Stimulated activated CD4-positive, alpha-beta T cell treated with anti-CD3 and anti-CD28 coated beads, Interleukin-2, amount 100 ng/mL, for 24 hours (primary cell): ENCODE data around the gene ZNF780B.
"Not testable (repeated sequence)": the region's sequence is repeated elsewhere in the genome, so short reads cannot be mapped to it uniquely, and the experiment has no call there.

Source experiments
- DNase-seq, 2 donors: peaks; one replicate each; pipeline ENCODE4 v3.0.0-alpha.2; 2020

Gene ZNF780B

DNA sequence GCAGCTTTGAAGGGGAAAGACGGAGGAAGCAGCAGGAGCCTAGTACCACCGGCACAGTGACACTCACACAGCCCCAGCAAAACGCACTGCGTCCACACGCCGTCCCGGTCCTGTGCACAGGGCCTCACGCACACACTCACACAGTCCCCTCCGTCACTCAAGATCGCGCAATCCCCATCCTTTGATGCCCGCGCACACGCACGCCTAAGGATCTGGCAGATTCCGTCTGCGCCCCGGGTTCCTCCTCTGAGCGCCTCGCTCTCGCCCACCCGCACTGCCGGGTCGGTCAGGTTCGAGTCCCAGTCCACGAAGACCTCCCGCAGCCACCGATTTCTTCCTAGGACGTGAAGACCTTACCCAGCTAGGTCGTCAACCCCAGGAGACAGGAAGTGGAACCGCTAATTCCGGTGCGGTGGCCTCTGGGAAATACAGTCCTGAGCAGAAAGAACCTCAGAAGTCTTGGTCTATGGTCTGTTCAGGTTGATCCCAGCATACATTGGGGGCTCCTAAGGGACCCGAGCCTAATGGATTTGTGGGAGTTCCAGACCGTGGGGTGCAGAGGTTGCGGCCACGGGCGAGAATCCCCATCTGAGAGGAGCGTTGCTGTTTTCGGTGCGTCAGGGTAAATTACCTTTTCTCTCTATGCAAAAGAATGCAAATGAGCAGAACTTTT, at the start of gene ZNF780B:
TSS of gene ZNF780B (minus strand) at position 400 of the 673 bp plus-strand sequence. CDS start 5,899 bp downstream, outside the sequence.
- DNase-seq: peak; percentile 71

DNA sequence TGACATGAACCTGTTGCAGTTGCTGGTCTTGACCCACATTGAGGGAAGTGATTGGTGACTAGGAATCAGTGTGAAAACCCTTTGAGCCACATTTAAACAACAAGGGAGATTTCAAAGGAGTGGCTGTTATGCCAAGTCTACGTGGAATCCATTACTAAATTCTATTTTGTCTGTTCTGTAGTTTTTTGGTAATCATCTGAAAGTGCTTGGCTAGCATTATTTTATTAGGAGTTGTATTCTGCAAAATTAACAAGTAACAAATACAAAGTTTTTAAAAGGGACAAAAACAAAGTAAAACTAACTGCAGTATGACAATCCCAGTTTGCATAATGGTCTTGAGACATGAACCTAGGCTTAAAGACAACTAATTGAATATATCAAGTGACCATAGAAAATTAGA, 48.7 kb upstream of the ZNF780B start:
- no peak for DNase-seq

DNA sequence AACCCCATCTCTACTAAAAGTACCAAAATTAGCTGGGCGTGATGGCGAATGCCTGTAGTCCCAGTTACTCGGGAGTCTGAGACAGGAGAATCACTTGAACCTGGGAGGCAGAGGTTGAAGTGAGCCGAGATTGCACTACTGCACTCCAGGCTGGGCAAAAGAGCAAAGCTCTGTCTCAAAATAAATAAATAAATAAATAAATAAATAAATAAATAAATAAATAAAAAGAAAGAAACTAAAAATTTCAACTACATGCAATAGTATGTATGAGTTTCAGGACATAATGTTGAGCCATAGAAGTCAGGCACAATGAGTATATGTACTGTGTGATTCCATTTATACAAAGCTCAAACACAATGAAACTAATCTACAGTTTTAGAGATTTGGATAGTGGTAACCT, 47.6 kb upstream of the ZNF780B start:
- no peak for DNase-seq

DNA sequence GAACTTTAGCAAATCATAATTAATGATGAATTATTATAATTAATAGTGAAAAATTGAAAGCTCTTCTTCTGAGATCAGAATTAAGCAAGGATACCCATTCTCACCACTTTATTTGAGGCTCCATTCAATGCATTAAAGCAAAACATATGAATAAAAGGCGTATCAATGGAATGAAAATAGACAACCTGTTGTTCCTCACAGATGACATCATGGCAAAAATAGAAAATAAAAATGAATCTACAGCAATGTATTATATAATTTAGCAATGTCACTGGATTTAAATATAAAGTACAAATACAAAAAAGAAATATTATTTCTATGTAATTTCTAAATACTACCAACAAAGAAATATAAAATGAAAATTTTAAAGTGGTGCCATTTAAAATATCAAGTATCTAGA, 45.8 kb upstream of the ZNF780B start:
- no peak for DNase-seq

DNA sequence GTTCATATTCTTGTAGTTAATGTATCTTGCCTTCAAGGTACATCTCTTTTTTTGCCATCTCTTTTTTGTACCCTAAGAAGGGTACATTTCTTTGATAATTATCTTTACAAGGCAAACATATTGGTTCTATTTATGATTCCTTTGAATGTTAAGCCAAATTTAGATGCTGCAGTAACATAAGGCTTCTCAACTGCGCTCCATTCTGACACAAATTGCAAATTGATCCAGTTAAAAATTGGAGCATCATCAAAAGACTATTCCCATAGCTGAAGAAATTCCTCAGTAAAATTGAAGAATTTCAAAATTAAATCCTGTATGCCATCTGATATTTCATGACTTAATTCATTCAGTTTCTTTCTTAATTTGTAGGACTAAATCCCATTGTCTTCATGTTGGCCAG, 37.4 kb upstream of the ZNF780B start:
- DNase-seq: no peak

DNA sequence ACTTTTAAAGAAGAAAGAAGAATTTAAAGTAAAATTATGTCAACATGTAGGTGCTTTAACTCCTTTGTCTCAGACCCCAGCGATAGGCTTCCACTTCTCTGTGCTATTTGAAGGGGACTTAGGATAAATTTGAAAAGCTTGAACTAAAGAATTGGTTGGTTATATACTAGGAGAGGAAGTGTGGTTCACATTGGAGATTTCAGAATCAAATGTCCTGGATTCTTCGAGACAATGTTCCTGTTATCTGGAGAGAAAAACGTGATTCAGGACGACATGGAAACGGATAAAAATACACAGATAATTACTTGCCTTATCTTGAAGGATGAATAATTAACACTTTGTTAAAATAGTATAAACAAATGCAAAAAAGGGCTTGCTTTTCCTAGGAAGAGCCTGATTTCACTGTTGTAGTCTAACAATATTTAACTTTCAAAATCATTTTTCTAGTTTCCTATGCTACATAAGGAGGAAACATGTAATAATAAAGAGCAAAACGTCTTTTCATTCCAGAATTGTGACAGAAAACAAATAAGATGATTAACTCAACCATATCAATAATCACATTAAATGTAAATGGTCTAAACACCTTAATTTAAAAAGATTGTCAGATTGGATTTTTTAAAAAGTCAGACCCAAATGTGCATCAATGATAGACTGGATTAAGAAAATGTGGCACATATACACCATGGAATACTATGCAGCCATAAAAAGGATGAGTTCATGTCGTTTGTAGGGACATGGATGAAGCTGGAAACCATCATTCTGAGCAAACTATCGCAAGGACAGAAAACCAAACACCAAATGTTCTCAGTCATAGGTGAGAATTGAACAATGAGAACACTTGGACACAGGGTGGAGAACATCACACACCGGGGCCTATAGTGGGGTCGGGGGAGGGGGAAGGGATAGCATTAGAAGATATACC, 35.4 kb upstream of the ZNF780B start:
- DNase-seq: no peak

DNA sequence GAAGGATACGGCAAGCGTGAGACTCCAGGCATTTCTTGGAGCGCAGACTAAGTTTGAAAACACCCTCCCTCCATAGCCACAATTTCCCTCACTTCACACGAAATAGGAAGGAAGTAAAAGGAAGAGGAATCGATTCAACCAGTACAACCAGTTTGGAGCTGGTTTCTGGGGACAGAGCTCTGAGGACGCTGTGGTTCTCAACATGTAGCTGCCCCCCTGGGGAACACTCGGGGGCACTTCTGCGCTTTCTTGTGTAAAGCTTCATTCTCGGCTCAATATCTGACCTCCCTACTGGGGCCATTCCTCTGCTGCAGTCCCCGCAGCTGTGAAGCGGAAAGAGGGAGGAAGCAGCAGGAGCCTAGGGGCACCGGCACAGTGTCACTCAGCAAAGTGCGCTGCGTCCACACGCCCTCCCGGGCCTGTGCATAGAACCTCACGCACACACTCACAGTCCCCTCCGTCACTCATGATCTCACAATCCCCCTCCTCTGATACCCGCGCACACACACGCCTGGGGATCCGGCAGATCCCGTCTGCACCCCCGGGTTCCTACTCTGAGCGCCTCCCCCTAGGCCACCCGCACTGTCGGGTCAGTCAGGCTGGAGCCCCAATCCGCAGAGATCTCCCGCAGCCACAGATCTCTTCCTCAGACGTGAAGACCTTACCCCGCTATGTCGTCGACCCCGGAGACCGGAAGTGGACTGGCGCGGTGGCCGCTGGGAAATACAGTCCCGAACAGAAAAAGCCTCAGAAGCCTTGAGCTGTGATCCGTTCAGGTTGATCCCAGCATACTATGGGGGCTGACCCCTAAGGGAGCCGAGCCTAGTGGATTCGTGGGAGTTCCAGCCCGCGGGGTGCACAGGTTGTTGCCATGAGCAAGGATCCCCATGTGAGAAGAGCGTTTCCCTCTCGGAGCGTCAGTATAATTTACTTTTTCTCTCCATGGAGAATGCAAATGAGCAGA, 34.5 kb upstream of the ZNF780B start, which contains the start of gene ZNF780A:
TSS of gene ZNF780A (minus strand) at position 703 of the 964 bp plus-strand sequence. CDS start 6,190 bp downstream, outside the sequence.
- peak; percentile 80 to 83 for DNase-seq

DNA sequence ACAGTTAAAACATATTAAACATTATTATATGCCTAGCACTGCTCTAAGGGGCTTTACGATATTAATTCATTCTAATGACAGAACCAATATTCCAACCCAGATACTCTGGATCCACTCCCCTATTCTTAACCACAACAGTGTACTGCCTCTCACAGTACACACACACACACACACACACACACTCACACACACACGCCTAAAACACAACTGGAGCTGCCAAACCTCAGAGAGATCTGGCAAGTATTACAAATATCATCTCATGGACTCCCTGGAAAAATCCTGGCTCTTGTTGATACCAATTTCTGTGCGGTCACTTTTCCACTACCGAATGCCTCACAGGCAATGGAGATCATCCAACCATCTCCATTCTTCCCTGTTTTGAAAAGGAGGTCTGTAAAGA, 33.4 kb upstream of the ZNF780B start:
- no peak for DNase-seq

DNA sequence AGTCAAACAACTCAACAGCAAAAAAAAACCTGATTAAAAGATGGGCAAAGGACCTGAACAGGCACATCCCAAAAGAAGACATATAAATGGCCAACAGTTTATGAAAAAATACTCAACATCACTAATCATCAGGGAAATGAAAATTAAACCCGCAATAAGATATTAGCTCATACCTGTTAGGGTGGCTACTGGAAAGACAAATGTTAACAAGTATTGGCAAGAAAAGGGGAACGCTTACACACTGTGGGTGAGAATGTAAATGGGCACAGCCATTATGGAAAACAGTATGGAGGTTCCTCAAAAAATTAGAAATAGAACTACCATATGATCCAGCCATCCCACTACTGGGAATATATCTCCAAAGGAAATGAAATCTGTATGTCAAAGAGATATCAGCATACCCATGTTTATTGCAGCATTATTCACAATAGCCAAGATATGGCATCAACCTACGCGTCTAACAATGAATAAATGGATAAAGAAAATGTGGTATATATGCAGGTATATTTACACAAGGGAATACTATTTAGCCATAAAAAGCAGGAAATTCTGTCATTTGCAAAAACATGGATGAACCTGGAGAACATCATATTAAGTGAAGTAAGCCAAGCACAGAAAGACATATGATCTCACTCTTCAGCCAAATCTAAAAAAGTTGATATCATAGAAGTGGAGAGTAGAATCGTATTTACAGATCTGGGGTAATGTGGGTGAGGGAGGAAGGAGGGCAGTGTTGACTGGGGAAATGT, 32.4 kb upstream of the ZNF780B start:
- no peak for DNase-seq

DNA sequence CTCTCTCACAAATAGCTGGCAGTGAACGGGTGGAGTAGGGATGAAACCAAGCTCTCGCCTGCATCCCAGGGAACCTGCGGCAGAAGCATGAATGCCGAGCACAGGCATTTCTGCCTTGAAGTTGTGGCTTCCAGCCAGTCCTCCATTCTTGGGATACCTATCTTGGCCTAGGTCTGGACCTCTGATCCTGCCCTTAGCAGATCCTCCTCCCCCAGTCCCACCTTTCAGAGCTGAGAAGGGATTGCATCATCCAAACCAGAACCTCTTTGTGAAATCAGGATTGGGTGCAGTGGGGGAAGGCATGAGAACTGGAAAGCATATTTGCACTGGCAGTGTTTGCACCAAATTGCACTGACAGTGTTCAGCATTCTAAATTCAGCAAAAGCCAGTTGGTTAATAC, 28.9 kb upstream of the ZNF780B start:
- DNase-seq: no peak

DNA sequence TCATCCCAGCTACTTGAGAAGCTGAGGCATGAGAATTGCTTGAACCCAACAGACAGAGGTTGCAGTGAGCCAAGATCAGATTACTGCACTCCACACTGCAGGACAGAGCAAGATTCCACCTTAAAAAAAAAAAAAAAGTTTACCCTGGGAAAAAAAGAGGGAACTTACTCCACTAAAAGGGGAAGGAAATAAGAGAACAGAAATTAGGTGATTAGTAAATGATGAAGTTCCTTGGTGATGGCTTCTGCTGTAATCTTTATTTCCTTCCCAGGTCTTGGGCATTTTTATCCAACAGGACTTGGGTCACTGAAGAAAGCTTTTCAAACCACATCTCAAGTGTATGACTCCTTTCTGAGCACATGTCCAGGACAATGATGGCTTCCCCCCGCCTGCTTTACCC, 25.4 kb upstream of the ZNF780B start:
- no peak for DNase-seq

DNA sequence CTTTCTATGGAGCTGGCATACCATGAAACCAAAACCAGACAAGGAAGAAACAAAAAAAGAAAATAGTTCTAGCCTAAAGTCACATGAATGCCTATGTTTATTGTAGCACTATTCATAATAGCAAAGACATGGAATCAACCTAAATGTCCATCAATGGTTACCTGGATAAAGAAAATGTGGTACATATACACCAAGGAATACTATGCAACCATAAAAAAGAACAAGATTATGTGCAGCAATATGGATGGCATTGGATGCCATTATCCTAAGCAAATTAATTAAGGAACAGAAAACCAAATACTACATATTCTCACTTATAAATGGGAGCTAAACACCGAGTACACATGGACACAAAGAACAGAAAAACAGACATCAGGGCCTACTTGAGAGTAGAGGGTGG, 24.3 kb upstream of the ZNF780B start:
- DNase-seq: no peak

DNA sequence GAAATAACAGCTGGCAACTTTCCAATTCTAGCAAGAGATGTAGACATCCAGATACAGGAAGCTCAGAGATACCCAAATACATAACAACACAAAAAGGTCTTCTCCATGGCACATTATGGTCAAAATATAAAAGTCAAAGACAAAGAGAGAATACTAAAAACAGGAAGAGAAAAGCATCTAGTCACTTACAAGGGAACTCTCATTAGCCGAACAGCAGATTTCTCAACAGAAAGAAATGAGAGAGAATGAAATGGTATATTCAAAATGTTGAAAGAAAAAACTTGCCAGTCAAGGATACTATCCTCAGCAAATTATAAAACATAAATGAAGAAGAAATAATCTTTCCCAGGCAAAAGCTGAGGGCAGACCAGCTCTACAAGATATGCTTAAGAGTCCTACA, 22.3 kb upstream of the ZNF780B start:
- no peak for DNase-seq

DNA sequence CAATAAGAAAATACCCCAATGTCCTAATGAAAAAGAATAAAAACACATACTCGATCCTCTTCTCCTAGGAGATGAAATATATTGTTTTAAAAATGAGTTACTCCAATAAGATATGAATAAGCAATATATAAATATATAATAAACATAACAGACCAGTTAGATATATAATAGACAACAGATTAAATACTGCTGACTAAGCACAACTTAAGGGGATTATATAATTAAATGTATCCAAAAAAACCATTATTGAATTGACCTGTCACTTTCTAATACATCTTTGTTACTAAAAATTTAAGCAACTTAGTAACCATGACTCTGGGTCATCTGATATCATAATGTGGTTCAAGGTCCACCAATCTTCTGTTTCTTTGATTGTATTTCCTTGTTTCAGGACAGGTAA, 14.0 kb upstream of the ZNF780B start:
- no peak for DNase-seq

DNA sequence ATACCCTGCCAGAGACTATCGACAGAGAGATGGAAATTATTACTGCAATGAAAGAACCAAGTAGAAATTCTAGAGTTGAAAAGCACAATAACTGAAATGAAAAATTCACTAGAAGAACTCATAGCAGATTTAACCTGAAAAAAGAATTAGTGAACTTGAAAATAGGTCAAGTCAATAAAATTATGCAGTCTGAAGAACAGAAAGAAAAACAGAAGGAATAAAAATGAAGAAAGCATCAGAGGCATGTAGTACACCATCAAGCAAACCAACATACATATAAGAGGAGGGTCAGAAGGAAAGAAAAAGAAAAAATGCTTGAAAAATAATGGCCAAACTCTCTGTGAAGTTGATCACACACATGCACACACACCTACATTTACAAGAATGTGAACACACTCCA, 3.6 kb upstream of the ZNF780B start:
- no peak for DNase-seq

DNA sequence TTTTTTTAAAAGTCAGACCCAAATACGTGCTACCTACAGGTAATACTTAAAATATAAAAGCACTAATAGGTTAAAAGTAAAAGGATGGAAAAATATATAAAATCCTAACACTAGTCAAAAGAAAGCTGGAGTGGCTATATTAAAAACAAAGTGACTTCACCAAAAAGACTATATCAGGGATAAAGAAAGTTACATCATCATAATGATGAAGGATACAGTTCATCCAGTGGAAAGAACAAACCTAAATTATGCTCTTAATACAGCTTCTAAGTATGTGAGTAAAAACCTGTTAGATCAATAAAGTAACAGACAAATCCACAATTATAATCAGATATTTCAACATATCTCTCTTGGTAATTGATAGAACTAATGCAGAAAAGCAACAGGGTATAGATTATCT, 1.1 kb upstream of the ZNF780B start:
- no peak for DNase-seq

DNA sequence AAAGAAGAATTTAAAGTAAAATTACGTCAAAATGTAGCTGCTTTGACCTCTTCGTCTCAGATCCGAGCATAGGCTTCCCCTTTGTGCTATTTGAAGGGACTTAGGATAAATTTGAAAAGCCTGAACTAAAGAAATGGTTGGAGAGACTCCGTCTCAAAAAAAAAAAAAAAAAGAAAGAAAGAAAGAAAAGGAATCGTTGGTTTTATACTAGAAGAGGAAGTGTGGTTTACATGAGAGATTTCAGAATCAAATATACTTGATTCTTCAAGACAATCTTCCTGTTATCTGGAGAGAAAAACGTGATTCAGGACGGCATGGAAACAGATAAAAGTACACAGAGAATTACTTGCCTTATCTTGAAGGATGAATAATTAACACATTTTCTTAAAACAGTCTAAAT, 474 bp upstream of the ZNF780B start:
- DNase-seq: no peak

DNA sequence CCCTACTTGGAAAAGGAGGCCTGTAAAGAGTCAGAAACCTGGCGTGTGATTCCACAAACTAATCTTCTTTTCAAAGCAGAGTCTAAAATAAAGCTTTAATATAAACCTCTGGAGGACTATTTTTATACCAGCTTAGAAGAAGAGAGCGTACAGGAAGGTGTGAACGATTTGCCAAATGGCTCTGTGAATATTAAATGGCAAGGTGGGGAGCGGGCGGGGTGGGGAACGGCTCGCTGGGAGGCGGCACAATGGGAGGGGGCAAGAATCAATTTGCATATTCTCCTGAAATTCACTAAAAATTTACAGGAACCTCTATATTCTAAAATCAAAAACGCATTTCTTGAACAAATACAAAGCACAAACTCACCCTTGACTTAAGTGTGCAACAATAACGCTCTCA, 982 bp downstream of the ZNF780B start:
- no peak for DNase-seq

DNA sequence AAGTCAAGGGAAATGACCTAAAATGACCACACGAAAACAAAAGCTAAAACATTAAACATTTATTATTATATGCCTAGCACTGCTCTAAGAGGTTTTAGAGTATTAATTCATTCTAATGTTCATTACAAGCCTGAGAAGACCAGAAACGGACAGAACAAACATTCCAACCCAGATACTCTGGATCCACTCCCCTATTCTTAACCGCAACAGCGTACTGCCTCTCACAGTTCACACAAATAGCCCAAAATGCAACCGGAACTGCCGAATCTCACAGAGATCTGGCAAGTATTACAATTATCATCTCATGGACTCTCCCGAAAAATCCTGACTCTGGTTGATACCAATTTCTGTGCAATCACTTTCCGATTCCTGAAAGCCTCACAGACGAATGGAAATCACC, 1.4 kb downstream of the ZNF780B start:
- DNase-seq: no peak

DNA sequence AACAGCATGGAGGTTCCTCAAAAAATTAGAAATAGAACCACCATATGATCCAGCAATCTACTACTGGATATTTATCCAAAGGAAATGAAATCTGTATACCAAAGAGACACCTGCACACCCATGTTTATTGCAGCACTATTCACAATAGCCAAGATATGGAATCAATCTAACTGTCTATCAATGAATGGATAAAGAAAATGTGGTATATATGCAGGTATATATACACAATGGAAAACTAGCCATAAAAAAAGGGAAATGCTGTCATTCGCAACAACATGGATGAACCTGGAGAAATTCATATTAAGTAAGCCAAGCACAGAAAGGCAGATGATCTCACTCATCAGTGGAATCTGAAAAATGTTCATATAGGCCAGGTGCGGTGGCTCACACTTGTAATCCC, 2.5 kb downstream of the ZNF780B start:
- DNase-seq: no peak

DNA sequence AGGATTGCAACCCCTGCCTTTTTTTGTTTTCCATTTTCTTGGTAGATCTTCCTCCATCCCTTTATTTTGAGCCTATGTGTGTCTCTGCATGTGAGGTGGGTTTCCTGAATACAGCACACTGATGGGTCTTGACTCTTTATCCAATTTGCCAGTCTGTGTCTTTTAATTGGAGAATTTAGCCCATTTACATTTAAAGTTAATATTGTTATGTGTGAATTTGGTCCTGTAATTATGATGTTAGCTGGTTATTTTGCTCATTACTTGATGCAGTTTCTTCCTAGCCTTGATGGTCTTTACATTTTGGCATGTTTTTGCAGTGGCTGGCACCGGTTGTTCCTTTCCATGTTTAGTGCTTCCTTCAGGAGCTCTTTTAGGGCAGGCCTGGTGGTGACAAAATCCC, 14.3 kb downstream of the ZNF780B start:
- DNase-seq: not testable (repeated sequence)

DNA sequence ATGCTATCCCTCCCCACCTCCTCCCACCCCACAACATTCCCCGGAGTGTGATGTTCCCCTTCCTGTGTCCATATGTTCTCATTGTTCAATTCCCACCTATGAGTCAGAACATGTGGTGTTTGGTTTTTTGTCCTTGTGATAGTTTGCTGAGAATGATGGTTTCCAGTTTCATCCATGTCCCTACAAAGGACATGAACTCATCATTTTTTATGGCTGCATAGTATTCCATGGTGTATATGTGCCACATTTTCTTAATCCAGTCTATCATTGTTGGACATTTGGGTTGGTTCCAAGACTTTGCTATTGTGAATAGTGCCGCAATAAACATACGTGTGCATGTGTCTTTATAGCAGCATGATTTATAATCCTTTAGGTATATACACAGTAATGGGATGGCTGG, 18.0 kb downstream of the ZNF780B start:
- not testable (repeated sequence) for DNase-seq
